Activated B cell treated with CpG ODN at 0.5 μM for 24 hours (primary cell): ENCODE data around the gene VAMP7. TPM values are rescaled to one million over a fixed set of nuclear protein-coding genes. Genes with fewer than 3 reads are reported as not detected.

Experiments used
- ATAC-seq: fragments of 200-7000 bp; cut with Tn5 transposase; one replicate; pipeline ENCODE4 v1.10.0; 2021; ENCODE audit warnings: low read depth, mild to moderate bottlenecking, moderate library complexity
- CTCF ChIA-PET: fragments of 350-600 bp; sonication (Branson Sonifier 250); formaldehyde crosslinking; loops from one replicate; lab custom pipeline; 2021; ENCODE audit warnings: antibody characterized with exemption; lab: Charles Lee
- POLR2A ChIA-PET: fragments of 350-600 bp; sonication (Branson Sonifier 250); formaldehyde crosslinking; loops from one replicate; lab custom pipeline; 2021; ENCODE audit warnings: antibody characterized with exemption; lab: Charles Lee
- DNase-seq: peaks from one replicate; pipeline ENCODE4 v3.0.0; 2022
- H3K27ac Mint-ChIP-seq: one replicate; pipeline ENCODE4 v1.8.0; 2020; ENCODE audit warnings: mixed read lengths
- H3K27me3 Mint-ChIP-seq: one replicate; pipeline ENCODE4 v1.8.0; 2021; ENCODE audit warnings: mixed read lengths
- H3K36me3 Mint-ChIP-seq: one replicate; pipeline ENCODE4 v1.8.0; 2021; ENCODE audit warnings: low read depth, mixed read lengths
- H3K4me1 Mint-ChIP-seq: one replicate; pipeline ENCODE4 v1.8.0; 2021; ENCODE audit warnings: mixed read lengths
- H3K4me3 Mint-ChIP-seq: one replicate; pipeline ENCODE4 v1.8.0; 2020; ENCODE audit warnings: mild to moderate bottlenecking, mixed read lengths
- H3K9me3 Mint-ChIP-seq: one replicate; pipeline ENCODE4 v1.8.0; 2020; ENCODE audit warnings: mixed read lengths
- intact Hi-C: fragments of 100-400 bp; cut with micrococcal nuclease; formaldehyde crosslinking; loops from one replicate; pipeline ENCODE4 v1.15.1; 2024
- total RNA-seq: library from RNA; stranded (reverse); gene quantifications from 2 replicates; pipeline ENCODE4 v1.2.3, GENCODE V29; 2022
- TF ChIP-seq, protein P1 (sequence below): fragments of 200-600 bp; IDR thresholded peaks from one replicate; pipeline ENCODE4 v1.8.0; 2022; ENCODE audit warnings: antibody characterized with exemption, mild to moderate bottlenecking

VAMP7 gene
- total RNA-seq, 1 donor from 2014 or later, result 25.7 TPM

DNA sequence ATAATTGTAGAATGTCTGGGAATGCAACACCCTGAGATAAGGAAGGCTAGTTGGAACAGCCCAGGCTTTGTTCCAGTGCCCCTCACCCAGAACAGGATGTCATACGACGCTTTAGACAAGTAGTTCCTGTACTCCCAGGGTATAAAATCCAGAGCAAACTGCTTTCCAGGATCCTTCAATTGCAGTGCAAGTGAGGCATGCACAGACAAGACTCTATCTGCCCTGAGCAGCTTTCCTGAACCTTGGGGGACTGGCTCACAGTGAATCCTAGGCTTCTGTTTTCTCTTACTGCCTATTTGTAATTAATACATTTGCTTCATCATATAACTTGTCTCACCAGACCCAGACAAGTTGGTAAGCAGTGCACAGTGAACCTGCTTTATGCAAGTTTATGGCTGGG lies 68.0 kb downstream of the VAMP7 start:
- H3K4me1 Mint-ChIP-seq, result no peaks in the 10 kb centered on the region
- ChIA-PET POLR2A (no interaction called here), CTCF (no interaction called here)
- H3K4me3 Mint-ChIP-seq, result no peak overlapping the region
- no peak for ATAC-seq
- no peaks in the 10 kb centered on the region for H3K27me3 Mint-ChIP-seq
- no peak for DNase-seq
- peaks cover 6% of the 10 kb centered on the region for H3K36me3 Mint-ChIP-seq
- H3K9me3 Mint-ChIP-seq, result peaks cover 2% of the 10 kb centered on the region
- intact Hi-C loops, result no loop called here
- TF ChIP-seq, protein P1, sequence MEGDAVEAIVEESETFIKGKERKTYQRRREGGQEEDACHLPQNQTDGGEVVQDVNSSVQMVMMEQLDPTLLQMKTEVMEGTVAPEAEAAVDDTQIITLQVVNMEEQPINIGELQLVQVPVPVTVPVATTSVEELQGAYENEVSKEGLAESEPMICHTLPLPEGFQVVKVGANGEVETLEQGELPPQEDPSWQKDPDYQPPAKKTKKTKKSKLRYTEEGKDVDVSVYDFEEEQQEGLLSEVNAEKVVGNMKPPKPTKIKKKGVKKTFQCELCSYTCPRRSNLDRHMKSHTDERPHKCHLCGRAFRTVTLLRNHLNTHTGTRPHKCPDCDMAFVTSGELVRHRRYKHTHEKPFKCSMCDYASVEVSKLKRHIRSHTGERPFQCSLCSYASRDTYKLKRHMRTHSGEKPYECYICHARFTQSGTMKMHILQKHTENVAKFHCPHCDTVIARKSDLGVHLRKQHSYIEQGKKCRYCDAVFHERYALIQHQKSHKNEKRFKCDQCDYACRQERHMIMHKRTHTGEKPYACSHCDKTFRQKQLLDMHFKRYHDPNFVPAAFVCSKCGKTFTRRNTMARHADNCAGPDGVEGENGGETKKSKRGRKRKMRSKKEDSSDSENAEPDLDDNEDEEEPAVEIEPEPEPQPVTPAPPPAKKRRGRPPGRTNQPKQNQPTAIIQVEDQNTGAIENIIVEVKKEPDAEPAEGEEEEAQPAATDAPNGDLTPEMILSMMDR, result no peak
- no peak overlapping the region for H3K27ac Mint-ChIP-seq

DNA sequence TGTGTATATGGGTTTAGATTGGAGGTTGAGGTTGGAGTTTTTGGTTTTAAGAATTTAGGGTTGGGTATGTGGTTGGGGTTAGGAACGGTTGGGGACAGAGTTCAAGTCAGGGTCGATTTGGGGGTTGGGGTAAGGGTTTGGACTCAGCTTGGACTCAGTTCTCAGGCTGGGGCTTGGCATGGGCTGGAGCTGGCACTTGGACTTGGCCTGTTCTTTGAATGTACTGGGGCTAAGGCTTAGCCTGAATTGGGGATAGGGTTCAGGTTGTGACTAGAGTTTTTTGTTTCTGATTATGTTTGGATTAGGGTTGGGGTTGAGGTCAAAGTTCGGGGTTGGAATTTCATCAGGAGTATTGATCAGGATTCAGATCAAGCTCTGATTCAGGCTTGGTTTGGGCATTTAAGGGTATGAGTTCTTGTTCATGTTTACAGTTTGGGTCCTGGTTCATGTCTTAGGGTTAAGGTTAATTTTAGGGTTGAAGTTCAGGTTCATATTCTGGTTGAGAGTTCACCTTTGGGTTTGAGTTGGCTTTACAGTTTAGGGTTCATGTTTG lies 70.2 kb downstream of the VAMP7 start:
- DNase-seq (no peak), ATAC-seq (no peak)
- CTCF ChIA-PET, result no interaction called here
- POLR2A ChIA-PET, result no interaction called here
- Mint-ChIP-seq H3K9me3 (peaks cover 4% of the 10 kb centered on the region), H3K4me3 (no peak overlapping the region), H3K27ac (no peak overlapping the region), H3K4me1 (no peaks in the 10 kb centered on the region), H3K27me3 (no peaks in the 10 kb centered on the region), H3K36me3 (peaks cover under 1% of the 10 kb centered on the region)
- intact Hi-C loops, result no loop called here
- TF ChIP-seq, protein P1, result no peak

DNA sequence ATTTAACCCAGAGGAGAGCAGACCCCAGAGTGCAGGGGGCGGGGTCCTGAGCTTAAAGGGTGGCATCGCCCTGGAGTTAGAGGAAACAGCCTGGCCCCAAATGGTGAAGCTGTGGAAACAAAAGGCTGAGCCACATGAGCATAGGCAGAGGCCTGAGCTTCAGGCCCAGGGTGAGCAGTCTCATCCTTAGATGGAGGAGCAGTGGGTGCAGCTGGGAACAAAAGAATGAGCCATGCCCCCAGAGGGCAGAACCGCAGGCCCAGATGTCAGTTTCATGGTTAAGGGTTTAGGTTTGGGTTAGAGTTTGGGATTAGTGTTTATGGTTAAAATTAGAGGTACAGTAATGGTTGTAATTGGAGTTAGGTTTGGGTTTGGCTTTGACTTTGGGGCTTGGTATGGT lies 71.9 kb downstream of the VAMP7 start:
- Mint-ChIP-seq H3K36me3 (no peaks in the 10 kb centered on the region), H3K9me3 (peaks cover 4% of the 10 kb centered on the region), H3K4me3 (no peak overlapping the region), H3K27ac (no peak overlapping the region), H3K4me1 (no peaks in the 10 kb centered on the region), H3K27me3 (no peaks in the 10 kb centered on the region)
- intact Hi-C loops, result no loop called here
- ATAC-seq (no peak), DNase-seq (no peak)
- TF ChIP-seq, protein P1, result no peak
- ChIA-PET POLR2A (no interaction called here), CTCF (no interaction called here)

DNA sequence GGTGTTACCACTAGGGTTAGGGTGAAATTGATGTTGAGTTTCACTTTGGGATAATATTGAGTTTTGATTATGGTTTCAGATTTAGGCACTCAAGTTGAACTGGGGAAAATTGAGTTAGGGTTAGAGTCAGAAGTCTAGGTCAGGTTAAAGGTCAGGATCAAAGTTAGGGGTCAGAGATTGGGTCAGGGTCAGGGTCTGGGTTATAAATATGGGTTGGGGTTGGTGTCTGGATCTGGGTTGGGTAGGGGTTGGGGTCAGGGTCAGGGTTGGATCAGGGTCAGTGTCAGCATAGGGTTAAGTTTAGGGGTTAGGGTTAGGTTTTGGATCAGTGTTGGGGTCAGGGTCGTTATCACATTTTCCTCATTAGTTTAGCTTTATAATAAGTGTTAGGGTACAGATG lies 73.6 kb downstream of the VAMP7 start:
- H3K9me3 Mint-ChIP-seq, result peaks cover 4% of the 10 kb centered on the region
- no peak overlapping the region for H3K27ac Mint-ChIP-seq
- H3K4me1 Mint-ChIP-seq, result no peaks in the 10 kb centered on the region
- no peak overlapping the region for H3K4me3 Mint-ChIP-seq
- DNase-seq (no peak), ATAC-seq (no peak)
- no peaks in the 10 kb centered on the region for H3K27me3 Mint-ChIP-seq
- TF ChIP-seq, protein P1, result no peak
- intact Hi-C loops, result no loop called here
- ChIA-PET POLR2A (no interaction called here), CTCF (no interaction called here)
- H3K36me3 Mint-ChIP-seq, result no peaks in the 10 kb centered on the region

DNA sequence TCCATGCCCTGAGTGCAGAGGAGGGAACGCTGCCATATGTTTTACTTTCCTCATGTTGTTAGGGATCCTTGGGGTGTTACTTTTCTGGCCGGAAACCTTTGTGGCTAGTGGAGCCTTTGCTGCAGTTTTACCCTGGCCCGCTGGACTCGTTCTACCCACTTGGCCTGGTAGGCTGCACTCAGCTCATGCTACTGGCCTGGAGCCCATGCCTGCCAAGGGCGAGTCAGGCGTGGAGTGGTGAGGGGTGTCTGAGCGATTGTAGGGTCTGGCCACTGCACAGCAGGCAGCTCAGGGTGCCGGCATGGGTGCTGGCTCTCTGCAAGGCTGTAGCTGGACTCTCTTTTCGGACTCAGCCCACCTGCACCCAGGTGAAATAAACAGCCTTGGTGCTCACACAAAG lies 75.0 kb downstream of the VAMP7 start:
- H3K27ac Mint-ChIP-seq, result no peak overlapping the region
- H3K4me1 Mint-ChIP-seq, result no peaks in the 10 kb centered on the region
- no peak for ATAC-seq
- H3K9me3 Mint-ChIP-seq, result peaks cover 4% of the 10 kb centered on the region
- CTCF ChIA-PET, result no interaction called here
- no peaks in the 10 kb centered on the region for H3K27me3 Mint-ChIP-seq
- DNase-seq, result no peak
- H3K4me3 Mint-ChIP-seq, result no peak overlapping the region
- TF ChIP-seq, protein P1, result no peak
- H3K36me3 Mint-ChIP-seq, result no peaks in the 10 kb centered on the region
- intact Hi-C loops, result no loop called here
- POLR2A ChIA-PET, result no interaction called here
